ENCODE data around the gene FSD1L. TPM values are rescaled to one million over a fixed set of nuclear protein-coding genes. Genes with fewer than 3 reads are reported as not detected.

FSD1L gene
- total and polyA plus RNA-seq, 2 experiments from 2014 or later, result 5.2 to 7.1 TPM

GRCh38 chr9:105406369-105406768, 41.5 kb upstream of the FSD1L start:
- peaks cover 36% of the 10 kb centered on the region for H3K4me1 Mint-ChIP-seq
- H3K79me2 ChIP-seq (replicated peaks; ENCODE audit: insufficient read depth), result no peaks in the 10 kb centered on the region
- H3K27me3 ChIP-seq (ENCODE audit: insufficient read depth), result no peaks in the 10 kb centered on the region
- H3K27ac ChIP-seq (ENCODE audit: low read depth), result no peak overlapping the region
- H3F3A ChIP-seq (replicated peaks; ENCODE audit: low read depth), result peaks cover 8% of the 10 kb centered on the region; the same call in 1 of the 2 replicates
- no peaks in the 10 kb centered on the region for H3K9me2 ChIP-seq (ENCODE audit: insufficient read depth)
- no peaks in the 10 kb centered on the region for H4K20me1 ChIP-seq (replicated peaks; ENCODE audit: insufficient read depth)
- peaks cover 38% of the 10 kb centered on the region for H3K4me1 ChIP-seq (ENCODE audit: insufficient read depth)
- no peaks in the 10 kb centered on the region for H3K36me3 ChIP-seq (ENCODE audit: insufficient read depth)
- H3K4me2 ChIP-seq, result no peak overlapping the region
- H2AFZ ChIP-seq, result no peak overlapping the region
- DNase-seq (ENCODE audit: low spot score) (no peak), ATAC-seq (no peak)
- H3K27me3 Mint-ChIP-seq (ENCODE audit: insufficient read depth, low read depth, poor library complexity), result no peaks in the 10 kb centered on the region
- H3K4me3 ChIP-seq, result no peak overlapping the region
- no peak overlapping the region for H3K27ac Mint-ChIP-seq
- H3K4me3 Mint-ChIP-seq, result no peak overlapping the region
- no peak for TF ChIP-seq ZNF331 (CRISPR knock-in tag; IDR thresholded peaks at IDR 0.05; ENCODE audit: low read depth)
- no peak for TF ChIP-seq POLR2AphosphoS5 (IDR thresholded peaks at IDR 0.05; ENCODE audit: low read depth)
- no peak for TF ChIP-seq EZH2phosphoT487 (IDR thresholded peaks at IDR 0.05; ENCODE audit: unreplicated experiment)
- TF ChIP-seq STAT1 (IDR thresholded peaks at IDR 0.05; ENCODE audit: unreplicated experiment), result no peak
- no peak for TF ChIP-seq CTCF (conservative IDR thresholded peaks at IDR 0.05; ENCODE audit: low read depth in 2 of 2)
- TF ChIP-seq CREB1 (CRISPR knock-in tag; IDR thresholded peaks at IDR 0.05; ENCODE audit: low read depth), result no peak
- no peak for TF ChIP-seq JUNB (IDR thresholded peaks at IDR 0.05; ENCODE audit: unreplicated experiment)
- TF ChIP-seq ETS1 (IDR thresholded peaks at IDR 0.05), result no peak
- no peak for TF ChIP-seq ZNF114 (CRISPR knock-in tag; IDR thresholded peaks at IDR 0.05)
- TF ChIP-seq NANOG (IDR thresholded peaks at IDR 0.05; ENCODE audit: borderline replicate concordance), result no peak
- no peak for TF ChIP-seq ZNF462 (CRISPR knock-in tag; IDR thresholded peaks at IDR 0.05)
- TF ChIP-seq REST (IDR thresholded peaks at IDR 0.05; ENCODE audit: unreplicated experiment), result no peak
- no peak for TF ChIP-seq EZH2 (IDR thresholded peaks at IDR 0.05; ENCODE audit: low read depth, unreplicated experiment)
- H3K36me3 Mint-ChIP-seq (ENCODE audit: low read depth), result peaks cover 8% of the 10 kb centered on the region
- H3K9me3 Mint-ChIP-seq, result peaks cover 14% of the 10 kb centered on the region; the same call in 2 of the 3 replicates
